Measurements from ENCODE around the gene CORIN. TPM values are rescaled to one million over a fixed set of nuclear protein-coding genes. Genes with fewer than 3 reads are reported as not detected.

The CORIN gene
- total and polyA plus RNA-seq, 2 donors (not counting 3 experiments of a cell fraction or from before 2014, with no cell fraction given) = 0.07 to 0.40 TPM

DNA sequence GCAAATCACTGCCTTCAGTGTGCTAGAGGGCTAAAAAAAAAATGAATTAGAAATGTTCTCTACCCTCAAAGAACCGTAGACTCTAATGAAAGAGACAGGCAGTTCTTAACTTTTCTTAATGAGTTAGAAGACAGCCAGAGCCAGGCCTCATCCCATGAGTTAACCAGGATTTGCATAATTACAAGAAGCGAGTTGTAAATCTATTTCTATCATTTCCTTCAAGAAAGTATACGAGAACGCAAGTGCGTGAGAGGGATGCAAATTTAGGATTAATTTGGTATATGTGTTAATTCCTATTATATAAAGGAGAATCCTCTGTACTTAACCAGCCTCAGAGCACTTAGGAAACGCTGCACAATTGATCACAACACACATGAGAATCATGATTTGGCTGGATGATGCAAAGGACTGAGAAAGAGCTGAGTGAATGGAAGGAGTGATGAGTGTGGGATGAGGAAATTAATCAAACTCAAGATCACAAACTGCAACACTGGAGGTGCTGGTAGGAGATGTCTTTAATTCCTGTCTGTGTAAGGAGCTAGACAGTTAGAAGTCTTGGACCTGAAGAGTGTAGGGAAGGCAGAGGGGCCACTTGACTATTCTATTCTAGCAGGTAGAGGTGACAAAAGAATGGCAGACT lies 195.6 kb downstream of the CORIN start:
- Histone ChIP-seq H4K20me1 (replicated peaks; ENCODE audit: control insufficient read depth, extremely low read depth, insufficient read depth, low read length) (no peaks in the 10 kb centered on the region), H3K4me3 (replicated peaks in 1 of 3; ENCODE audit: insufficient read depth in 1 of 3, low read depth in 1 of 3, low read length in 3 of 3) (no peak overlapping the region), H3K9me3 (replicated peaks; ENCODE audit: control insufficient read depth, insufficient read depth, low read length) (no peaks in the 10 kb centered on the region), H3K27me3 (ENCODE audit: control insufficient read depth in 2 of 2, insufficient read depth in 2 of 2, low read length in 2 of 2) (no peaks in the 10 kb centered on the region), H3K4me2 (ENCODE audit: insufficient read depth, low read length) (no peak overlapping the region), H3K27ac (ENCODE audit: insufficient read depth, low read depth, low read length) (no peak overlapping the region), H3K9me1 (replicated peaks; ENCODE audit: control insufficient read depth, extremely low read depth, insufficient read depth, low read length) (no peaks in the 10 kb centered on the region), H3K79me2 (ENCODE audit: control insufficient read depth, insufficient read depth, low read length) (no peaks in the 10 kb centered on the region), H2AFZ (ENCODE audit: low read depth, low read length) (no peak overlapping the region), H3K4me1 (ENCODE audit: control insufficient read depth, extremely low read depth, insufficient read depth, low read length) (no peaks in the 10 kb centered on the region), H3K36me3 (ENCODE audit: control insufficient read depth in 2 of 2, extremely low read depth in 1 of 2, insufficient read depth in 2 of 2, low read length in 2 of 2) (no peaks in the 10 kb centered on the region), H3K9ac (replicated peaks; ENCODE audit: extremely low read depth, insufficient read depth, low read length) (no peak overlapping the region)
- CTCF ChIA-PET = interaction anchor here (0.9 to 1.3 kb wide), 2 partner anchors 13 to 212 kb away, joined by 3 to 5 read pairs; no protein-coding TSS in a partner anchor
- no TSS peak for BruUV-seq (replicated peaks)
- dilution Hi-C loops (cut with MboI; ENCODE audit: extremely low pct_ligation_motif_present, low sequenced_read_pairs) (no loop called here), intact Hi-C loops (cut with micrococcal nuclease) (no loop called here)
- FAIRE-seq (no peak), DNase-seq (ENCODE audit: low read depth, low spot score) (no peak)
- TF ChIP-seq, protein P1, sequence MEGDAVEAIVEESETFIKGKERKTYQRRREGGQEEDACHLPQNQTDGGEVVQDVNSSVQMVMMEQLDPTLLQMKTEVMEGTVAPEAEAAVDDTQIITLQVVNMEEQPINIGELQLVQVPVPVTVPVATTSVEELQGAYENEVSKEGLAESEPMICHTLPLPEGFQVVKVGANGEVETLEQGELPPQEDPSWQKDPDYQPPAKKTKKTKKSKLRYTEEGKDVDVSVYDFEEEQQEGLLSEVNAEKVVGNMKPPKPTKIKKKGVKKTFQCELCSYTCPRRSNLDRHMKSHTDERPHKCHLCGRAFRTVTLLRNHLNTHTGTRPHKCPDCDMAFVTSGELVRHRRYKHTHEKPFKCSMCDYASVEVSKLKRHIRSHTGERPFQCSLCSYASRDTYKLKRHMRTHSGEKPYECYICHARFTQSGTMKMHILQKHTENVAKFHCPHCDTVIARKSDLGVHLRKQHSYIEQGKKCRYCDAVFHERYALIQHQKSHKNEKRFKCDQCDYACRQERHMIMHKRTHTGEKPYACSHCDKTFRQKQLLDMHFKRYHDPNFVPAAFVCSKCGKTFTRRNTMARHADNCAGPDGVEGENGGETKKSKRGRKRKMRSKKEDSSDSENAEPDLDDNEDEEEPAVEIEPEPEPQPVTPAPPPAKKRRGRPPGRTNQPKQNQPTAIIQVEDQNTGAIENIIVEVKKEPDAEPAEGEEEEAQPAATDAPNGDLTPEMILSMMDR (IDR thresholded peaks at IDR 0.05; ENCODE audit: extremely low read depth in 1 of 2, insufficient read depth in 1 of 2, low read depth in 1 of 2, low read length in 2 of 2) = no peak
- TF ChIP-seq MYC (IDR thresholded peaks at IDR 0.05; ENCODE audit: low read depth, low read length) (no peak), EZH2 (IDR thresholded peaks at IDR 0.05; ENCODE audit: borderline replicate concordance, low read depth, low read length, severe bottlenecking) (no peak), GATA2 (IDR thresholded peaks at IDR 0.05; ENCODE audit: insufficient read depth, insufficient read length, low read depth, low read length) (no peak)
- POLR2A ChIA-PET = no interaction called here

DNA sequence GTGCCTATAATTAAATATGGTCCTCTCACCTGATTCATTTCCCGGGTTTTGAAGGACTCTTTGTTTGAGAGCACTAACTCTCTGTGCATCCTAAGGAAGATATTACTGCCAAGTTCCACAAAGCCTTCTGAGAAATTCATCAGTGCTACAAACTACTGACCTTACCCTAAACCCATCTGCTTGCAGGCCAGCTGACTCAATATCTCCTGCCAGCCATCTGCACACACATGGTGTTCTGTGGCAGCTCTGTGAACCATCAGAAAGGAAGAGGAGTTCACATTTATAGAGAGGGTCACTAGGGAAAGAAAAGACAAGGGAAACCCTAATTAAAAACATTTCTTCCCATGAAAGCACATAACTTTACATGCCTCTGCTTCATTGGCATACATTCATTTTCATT lies 196.1 kb downstream of the CORIN start:
- H3K79me2 ChIP-seq (ENCODE audit: control insufficient read depth, insufficient read depth, low read length) = no peaks in the 10 kb centered on the region
- no peaks in the 10 kb centered on the region for H3K36me3 ChIP-seq (ENCODE audit: control insufficient read depth in 2 of 2, extremely low read depth in 1 of 2, insufficient read depth in 2 of 2, low read length in 2 of 2)
- H3K4me2 ChIP-seq (ENCODE audit: insufficient read depth, low read length) = no peak overlapping the region
- H2AFZ ChIP-seq (ENCODE audit: low read depth, low read length) = no peak overlapping the region
- H3K9me3 ChIP-seq (replicated peaks; ENCODE audit: control insufficient read depth, insufficient read depth, low read length) = no peaks in the 10 kb centered on the region
- H3K4me1 ChIP-seq (ENCODE audit: control insufficient read depth, extremely low read depth, insufficient read depth, low read length) = no peaks in the 10 kb centered on the region
- intact Hi-C loops (cut with micrococcal nuclease) = no loop called here
- FAIRE-seq (no peak), DNase-seq (ENCODE audit: low read depth, low spot score) (no peak)
- dilution Hi-C loops (cut with MboI; ENCODE audit: extremely low pct_ligation_motif_present, low sequenced_read_pairs) = no loop called here
- no peak overlapping the region for H3K4me3 ChIP-seq (replicated peaks in 1 of 3; ENCODE audit: insufficient read depth in 1 of 3, low read depth in 1 of 3, low read length in 3 of 3)
- H4K20me1 ChIP-seq (replicated peaks; ENCODE audit: control insufficient read depth, extremely low read depth, insufficient read depth, low read length) = no peaks in the 10 kb centered on the region
- no peak overlapping the region for H3K27ac ChIP-seq (ENCODE audit: insufficient read depth, low read depth, low read length)
- ChIA-PET CTCF (interaction anchor here (1.3 kb wide), 1 partner anchor 12 kb away, joined by 5 read pairs; no protein-coding TSS in a partner anchor), POLR2A (no interaction called here)
- TF ChIP-seq POLR2AphosphoS5 (IDR thresholded peaks at IDR 0.05; ENCODE audit: insufficient read depth, low read depth, low read length) (no peak), FOS (IDR thresholded peaks at IDR 0.05; ENCODE audit: borderline replicate concordance, insufficient read depth, low read length) (no peak), MYC (IDR thresholded peaks at IDR 0.05; ENCODE audit: low read depth, low read length) (no peak), POLR2A (IDR thresholded peaks at IDR 0.05; ENCODE audit: low read depth, low read length) (no peak), GATA2 (IDR thresholded peaks at IDR 0.05; ENCODE audit: insufficient read depth, insufficient read length, low read depth, low read length) (no peak), JUN (IDR thresholded peaks at IDR 0.05; ENCODE audit: borderline replicate concordance, insufficient read depth, insufficient read length, low read depth) (no peak), EZH2 (IDR thresholded peaks at IDR 0.05; ENCODE audit: borderline replicate concordance, low read depth, low read length, severe bottlenecking) (no peak)
- TF ChIP-seq, protein P1 (IDR thresholded peaks at IDR 0.05; ENCODE audit: extremely low read depth in 1 of 2, insufficient read depth in 1 of 2, low read depth in 1 of 2, low read length in 2 of 2) = no peak
- TF ChIP-seq, protein P2, sequence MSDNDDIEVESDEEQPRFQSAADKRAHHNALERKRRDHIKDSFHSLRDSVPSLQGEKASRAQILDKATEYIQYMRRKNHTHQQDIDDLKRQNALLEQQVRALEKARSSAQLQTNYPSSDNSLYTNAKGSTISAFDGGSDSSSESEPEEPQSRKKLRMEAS (IDR thresholded peaks at IDR 0.05; ENCODE audit: insufficient read depth, insufficient read length) = no peak
- no TSS peak for BruUV-seq (replicated peaks)
- H3K9me1 ChIP-seq (replicated peaks; ENCODE audit: control insufficient read depth, extremely low read depth, insufficient read depth, low read length) = no peaks in the 10 kb centered on the region
- no peaks in the 10 kb centered on the region for H3K27me3 ChIP-seq (ENCODE audit: control insufficient read depth in 2 of 2, insufficient read depth in 2 of 2, low read length in 2 of 2)
- no peak overlapping the region for H3K9ac ChIP-seq (replicated peaks; ENCODE audit: extremely low read depth, insufficient read depth, low read length)
